ENCODE measurements around the gene USP15.
"Not testable (repeated sequence)": the region's sequence is repeated elsewhere in the genome, so short reads cannot be mapped to it uniquely, and the experiment has no call there.

USP15 gene

GRCh38 chr12:62332598-62332997, 72.4 kb downstream of the USP15 start:
- DNase-seq: no peak

- no peak for DNase-seq
These were observed 74.9 kb downstream of the USP15 start for GRCh38 chr12:62335057-62335456.

- no peak for DNase-seq
These were observed 75.6 kb downstream of the USP15 start for GRCh38 chr12:62335796-62336195.

GRCh38 chr12:62337643-62338042, 77.4 kb downstream of the USP15 start:
- not testable (repeated sequence) for DNase-seq

GRCh38 chr12:62342614-62343303, 82.6 kb downstream of the USP15 start:
- DNase-seq: not testable (repeated sequence)

- not testable (repeated sequence) for DNase-seq
These were observed 83.3 kb downstream of the USP15 start for GRCh38 chr12:62343304-62344120.

- not testable (repeated sequence) for DNase-seq
These were observed 84.7 kb downstream of the USP15 start for GRCh38 chr12:62344731-62345556.

GRCh38 chr12:62345667-62346066, 85.5 kb downstream of the USP15 start:
- DNase-seq: no peak

GRCh38 chr12:62346817-62347216, 86.6 kb downstream of the USP15 start:
- DNase-seq: no peak

- no peak for DNase-seq
These were observed 87.9 kb downstream of the USP15 start for GRCh38 chr12:62347922-62348650.

GRCh38 chr12:62350554-62350953, 90.3 kb downstream of the USP15 start:
- no peak for DNase-seq

- DNase-seq: no peak
These were observed 91.1 kb downstream of the USP15 start for GRCh38 chr12:62351326-62351725.

- DNase-seq: no peak
These were observed 100.8 kb downstream of the USP15 start for GRCh38 chr12:62361048-62361447.

GRCh38 chr12:62363506-62363905, 103.3 kb downstream of the USP15 start:
- DNase-seq: no peak

- not testable (repeated sequence) for DNase-seq
These were observed 104.5 kb downstream of the USP15 start for GRCh38 chr12:62364697-62365096.

GRCh38 chr12:62365846-62366245, 105.6 kb downstream of the USP15 start:
- not testable (repeated sequence) for DNase-seq

- DNase-seq: not testable (repeated sequence)
These were observed 108.4 kb downstream of the USP15 start for GRCh38 chr12:62368430-62369223.

- no peak for DNase-seq
These were observed 110.0 kb downstream of the USP15 start for GRCh38 chr12:62370189-62370588.

- no peak for DNase-seq
These were observed 111.5 kb downstream of the USP15 start for GRCh38 chr12:62371661-62372060.

GRCh38 chr12:62372134-62372533, 111.9 kb downstream of the USP15 start:
- no peak for DNase-seq

GRCh38 chr12:62372825-62373224, 112.6 kb downstream of the USP15 start:
- DNase-seq: no peak

- DNase-seq: no peak
These were observed 115.4 kb downstream of the USP15 start for GRCh38 chr12:62375603-62376002.
